WTC11 (cell line): ENCODE results near the gene CLDN17.

Experiments used
- ARID4B ChIP-seq: sonication (generic); formaldehyde crosslinking; IDR thresholded peaks from 2 replicates; pipeline ENCODE4 v1.8.0; 2023; ENCODE audit warnings: missing genetic modification reagents, mild to moderate bottlenecking, borderline replicate concordance
- CTCF ChIP-seq: fragments of 200-600 bp; IDR thresholded peaks from 2 replicates; pipeline ENCODE4 v1.8.0; 2022; ENCODE audit warnings: antibody characterized with exemption
- MYBL2 ChIP-seq: sonication (generic); formaldehyde crosslinking; IDR thresholded peaks from 2 replicates; pipeline ENCODE4 v1.8.1; 2023; ENCODE audit warnings: mild to moderate bottlenecking, moderate library complexity, missing genetic modification reagents
- NR2C2 ChIP-seq: sonication (generic); formaldehyde crosslinking; IDR thresholded peaks from 2 replicates; pipeline ENCODE4 v1.8.0; 2022; ENCODE audit warnings: mild to moderate bottlenecking, missing genetic modification reagents
- RELA ChIP-seq: sonication (generic); formaldehyde crosslinking; IDR thresholded peaks from 2 replicates; pipeline ENCODE4 v1.8.1; 2022; ENCODE audit warnings: missing genetic modification reagents, mild to moderate bottlenecking, borderline replicate concordance
- TCF7 ChIP-seq: sonication (generic); formaldehyde crosslinking; IDR thresholded peaks from 2 replicates; pipeline ENCODE4 v1.8.0; 2022; ENCODE audit warnings: mild to moderate bottlenecking, low read depth, missing genetic modification reagents, moderate library complexity
- TP53 ChIP-seq: sonication (generic); formaldehyde crosslinking; IDR thresholded peaks from 2 replicates; pipeline ENCODE4 v1.8.1; 2023; ENCODE audit warnings: mild to moderate bottlenecking, missing genetic modification reagents

GRCh38 chr21:30211071-30211470 lies 44.5 kb upstream of the CLDN17 start:
- TF ChIP-seq CTCF (no peak), RELA (no peak), TP53 (CRISPR knock-in tag) (no peak), ARID4B (CRISPR knock-in tag) (no peak), NR2C2 (CRISPR knock-in tag) (no peak), TCF7 (CRISPR knock-in tag) (no peak), MYBL2 (CRISPR knock-in tag) (no peak)
